HG03039 (cell line): Measurements from ENCODE around the gene YJU2.
A peak's percentile ranks its signal among the peaks of the same experiment; 100 is the strongest.
"Not testable (repeated sequence)": the region's sequence is repeated elsewhere in the genome, so short reads cannot be mapped to it uniquely, and the experiment has no call there.

Experiments
- ATAC-seq: cut with Tn5 transposase; IDR thresholded peaks from one replicate; pipeline ENCODE4 v1.9.1; 2021; ENCODE audit warnings: mild to moderate bottlenecking, moderate library complexity; ENCODE audit not compliant: unreplicated experiment

Gene YJU2

DNA sequence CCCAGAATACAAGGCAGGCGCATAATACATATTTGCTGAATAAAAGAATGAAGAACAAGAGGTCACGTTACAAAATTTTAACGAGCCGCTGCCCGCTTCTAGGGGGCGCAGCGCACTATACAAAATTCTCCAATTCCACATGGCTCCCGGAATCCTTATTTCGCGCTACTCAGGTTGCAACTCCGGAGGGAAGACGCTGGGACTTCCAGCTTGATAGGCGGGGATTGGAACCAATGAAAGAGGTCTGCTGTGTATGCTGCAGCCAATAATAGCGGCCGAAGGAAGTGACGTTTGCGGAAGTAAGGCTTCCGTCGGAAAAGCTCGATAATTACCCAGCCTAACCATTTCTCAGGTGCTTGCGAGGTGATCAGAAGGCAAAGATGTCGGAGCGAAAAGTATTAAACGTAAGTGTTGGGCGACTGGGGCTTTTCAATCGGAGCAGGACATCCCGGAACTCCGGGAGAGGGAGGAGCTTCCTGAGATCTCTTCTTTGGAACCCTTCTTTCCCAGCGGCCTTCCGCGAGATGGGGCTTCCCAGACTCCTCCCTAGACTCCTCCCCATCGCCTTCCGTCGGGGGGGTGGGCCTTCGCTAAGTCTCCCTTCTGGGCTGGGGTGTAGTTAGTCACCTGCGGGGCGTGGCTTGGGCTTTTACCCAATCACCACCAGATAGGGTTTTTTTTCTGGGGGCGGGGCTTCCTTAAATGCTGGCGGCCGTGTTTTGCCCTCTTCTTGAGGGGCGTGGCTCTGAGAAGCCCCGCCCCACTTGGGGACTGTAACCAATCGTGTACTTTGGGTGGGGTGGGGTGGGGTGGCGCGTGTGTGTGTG, at the start of gene YJU2:
Gene YJU2 (plus strand): TSS at position 314 of the 827 bp plus-strand sequence. CDS start 67 bp downstream, at position 381.
- peak; percentile 82 for ATAC-seq

DNA sequence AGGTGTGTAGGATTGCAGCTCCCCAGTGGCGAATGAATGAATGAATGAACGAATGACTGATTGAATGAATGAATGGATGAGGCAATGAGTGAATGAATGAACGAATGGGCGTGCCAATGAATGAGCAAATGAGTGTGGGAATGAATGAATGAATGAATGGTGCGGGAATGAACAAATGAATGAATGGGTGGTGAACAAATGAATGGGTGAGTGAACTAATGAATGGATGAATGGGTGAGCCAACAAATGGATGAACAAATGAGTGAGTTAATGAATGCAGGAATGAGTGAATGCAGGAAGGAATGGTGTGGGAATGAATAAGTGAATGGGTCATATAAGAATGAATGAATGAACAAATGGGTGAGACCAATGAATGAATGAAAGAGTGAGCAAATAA, 49.7 kb upstream of the YJU2 start:
- ATAC-seq = no peak

- ATAC-seq = no peak
Measured at GRCh38 chr19:4197625-4198466, 49.0 kb upstream of the YJU2 start.

- no peak for ATAC-seq
Measured at GRCh38 chr19:4198467-4199126, 48.3 kb upstream of the YJU2 start.

DNA sequence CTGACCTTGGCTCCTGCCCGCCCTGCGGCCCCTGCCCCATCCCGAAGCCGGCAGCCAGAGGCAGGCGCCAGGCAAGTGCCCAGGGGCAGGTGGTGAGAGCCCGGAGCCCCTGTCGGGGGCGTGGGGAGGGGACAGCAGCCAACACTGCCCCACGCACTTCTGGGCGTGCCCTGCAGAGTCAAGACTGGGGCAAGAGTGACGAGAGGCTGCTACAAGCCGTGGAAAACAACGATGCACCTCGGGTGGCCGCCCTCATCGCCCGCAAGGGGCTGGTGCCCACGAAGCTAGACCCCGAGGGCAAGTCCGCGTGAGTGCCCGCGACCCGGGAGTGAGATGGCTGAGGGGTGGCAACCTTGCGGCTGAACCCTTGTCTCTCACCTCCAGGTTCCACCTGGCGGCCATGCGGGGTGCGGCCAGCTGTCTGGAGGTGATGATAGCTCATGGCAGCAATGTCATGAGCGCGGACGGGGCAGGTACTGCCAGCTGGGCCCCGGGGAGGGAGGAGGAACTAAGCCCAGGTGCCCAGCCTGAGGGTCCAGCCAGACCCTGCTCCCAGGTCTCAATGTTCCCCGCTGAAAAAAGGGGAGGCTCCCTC, 47.1 kb upstream of the YJU2 start:
- no peak for ATAC-seq

DNA sequence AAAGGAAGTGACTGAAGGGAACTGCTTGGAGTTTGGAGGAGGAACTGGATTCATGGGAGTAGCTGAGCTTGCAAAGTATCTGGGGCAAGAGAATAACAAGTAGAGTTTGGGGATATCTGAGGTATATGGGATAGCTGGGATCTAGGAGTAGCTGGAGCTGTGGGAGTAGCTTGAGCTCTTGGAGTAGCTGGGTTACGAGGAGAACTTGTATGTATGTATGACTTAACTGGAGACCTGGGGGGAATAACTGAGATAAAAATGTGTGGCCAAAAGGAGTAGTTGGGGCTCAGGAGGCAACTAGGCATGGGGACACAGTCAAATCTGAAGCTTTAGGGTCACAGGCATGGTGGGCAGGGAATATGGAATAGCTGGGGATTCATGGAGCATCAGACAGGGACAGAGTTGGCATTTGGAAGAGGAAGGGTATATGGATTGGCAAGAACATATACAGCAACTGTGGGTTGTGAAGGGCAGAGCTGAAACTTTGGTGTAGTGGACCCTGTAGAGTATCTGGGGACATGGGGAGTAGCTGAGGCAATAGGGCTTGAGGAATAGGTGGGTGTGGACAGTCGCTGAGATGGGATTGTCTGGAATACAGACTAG, 45.8 kb upstream of the YJU2 start:
- ATAC-seq = no peak

DNA sequence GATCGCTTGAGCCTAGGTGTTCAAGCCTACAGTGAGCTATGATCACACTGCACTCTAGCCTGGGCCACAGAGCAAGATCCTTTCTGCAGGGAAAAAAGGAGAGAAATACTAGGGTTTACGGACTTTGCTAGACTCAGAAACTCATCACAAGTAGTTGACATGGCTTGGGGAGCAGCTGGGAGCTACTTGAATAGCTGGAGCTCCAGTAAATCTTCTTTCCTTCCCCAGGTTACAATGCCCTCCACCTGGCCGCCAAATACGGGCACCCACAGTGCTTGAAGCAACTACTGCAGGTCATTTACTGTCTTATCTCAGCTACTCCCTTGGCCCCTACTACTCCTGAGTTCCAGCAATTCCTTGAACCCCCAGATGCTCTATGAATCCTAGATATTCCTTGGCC, 45.1 kb upstream of the YJU2 start:
- ATAC-seq = no peak

DNA sequence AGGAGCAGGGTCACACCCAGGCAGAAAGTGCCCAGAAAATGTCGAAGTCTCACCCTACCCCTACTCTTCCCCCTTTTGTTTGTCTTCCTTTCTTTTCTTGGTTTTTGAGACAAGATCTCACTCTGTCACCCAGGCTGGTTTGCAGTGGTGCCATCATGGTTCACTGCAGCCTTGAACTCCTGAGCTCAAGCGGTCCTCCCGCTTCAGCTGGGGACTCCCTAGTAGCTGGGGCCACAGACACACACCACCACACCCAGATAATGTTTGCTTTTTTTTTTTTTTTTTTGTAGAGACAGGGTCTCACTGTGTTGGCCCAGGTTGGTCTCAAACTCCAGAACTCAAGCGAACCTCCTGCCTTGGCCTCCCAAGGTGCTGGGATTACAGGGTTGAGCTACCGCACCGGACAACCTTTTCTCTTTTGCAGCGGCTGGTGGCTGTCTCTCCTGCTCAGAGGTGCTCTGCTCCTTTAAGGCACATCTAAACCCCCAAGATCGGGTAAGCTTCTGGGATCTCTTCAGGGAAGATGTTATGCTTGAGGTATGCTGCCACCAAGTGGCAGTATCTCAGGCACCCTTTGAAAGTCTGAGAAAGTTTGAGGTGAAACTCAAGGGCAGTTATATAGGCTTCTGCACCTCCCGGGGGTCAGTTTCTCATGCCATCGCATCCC, 39.9 kb upstream of the YJU2 start:
- no peak for ATAC-seq

DNA sequence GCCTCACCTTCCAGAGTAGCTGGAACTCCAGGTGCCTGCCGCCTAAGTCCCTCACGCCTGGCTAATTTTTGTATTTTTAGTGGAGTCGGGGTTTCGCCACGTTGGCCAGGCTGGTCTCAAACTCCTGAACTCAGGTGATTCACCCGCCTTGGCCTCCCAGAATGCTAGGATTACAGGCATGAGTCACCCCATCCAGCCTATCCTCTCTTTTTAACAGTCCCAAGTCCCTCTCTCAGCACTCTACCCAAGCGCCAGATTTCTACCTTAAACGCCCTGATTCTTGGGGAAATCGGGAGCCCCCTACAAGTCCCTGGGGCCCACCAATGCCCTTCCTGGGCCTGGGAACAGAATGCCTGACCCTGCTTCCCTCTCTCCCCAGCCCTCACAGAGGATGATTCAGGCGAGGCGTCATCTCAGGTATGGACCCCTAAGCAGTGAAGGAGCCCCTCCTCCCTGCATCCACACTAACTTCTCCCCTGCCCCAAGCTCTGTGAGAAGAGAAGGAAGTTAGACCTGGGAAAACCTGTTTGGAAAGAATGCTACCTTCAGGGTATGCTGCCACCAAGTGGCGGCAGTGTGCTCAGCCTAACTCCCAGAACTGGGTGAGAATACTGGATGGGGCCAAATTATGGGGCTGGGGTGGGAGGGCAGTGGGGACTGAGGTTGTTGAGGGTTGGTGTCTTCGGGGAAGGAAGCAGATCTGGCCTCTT, 38.3 kb upstream of the YJU2 start:
- no peak for ATAC-seq

DNA sequence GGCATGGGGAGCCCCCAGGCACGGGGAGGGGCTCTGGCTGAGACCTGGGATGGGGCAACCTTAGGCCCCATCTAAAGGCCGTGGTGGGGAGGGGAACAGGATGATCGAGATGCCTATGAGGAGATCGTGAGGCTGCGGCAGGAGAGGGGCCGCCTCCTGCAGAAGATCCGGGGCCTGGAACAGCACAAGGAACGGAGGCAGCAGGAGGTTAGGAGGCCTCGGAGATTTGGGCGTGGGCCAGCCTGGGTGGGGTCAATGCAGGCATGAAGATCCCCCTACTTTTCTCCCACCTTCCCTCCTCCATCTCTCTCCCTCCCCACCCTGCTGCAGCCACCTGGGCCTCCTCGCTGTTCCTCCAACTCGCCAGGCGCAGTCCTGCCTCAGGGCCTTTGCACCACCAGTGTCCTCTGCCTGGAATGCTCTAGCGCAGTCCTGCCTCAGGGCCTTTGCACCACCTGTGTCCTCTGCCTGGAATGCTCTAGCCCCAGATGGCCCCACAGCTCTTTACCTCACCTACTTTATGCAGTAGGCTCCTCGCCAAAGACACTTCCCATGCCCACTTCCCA, 36.6 kb upstream of the YJU2 start:
- no peak for ATAC-seq

DNA sequence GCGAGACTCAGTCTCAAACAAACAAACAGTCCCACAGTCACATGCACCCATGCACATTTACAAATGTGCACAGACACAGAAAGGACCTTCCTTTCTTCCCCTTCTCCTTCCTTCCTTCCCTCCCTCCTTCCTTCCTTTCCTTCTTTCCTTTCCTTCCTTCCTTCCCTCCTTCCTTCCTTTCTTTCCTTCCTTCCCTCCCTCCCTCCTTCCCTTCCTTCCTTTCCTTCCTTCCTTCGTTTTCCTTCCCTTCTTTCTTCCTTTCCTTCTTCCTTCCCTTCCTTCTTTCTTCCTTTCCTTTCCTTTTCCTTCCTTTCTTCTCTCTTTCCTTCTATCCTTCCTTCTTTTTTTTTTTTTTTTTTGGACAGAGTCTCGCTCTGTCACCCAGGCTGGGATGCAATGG, 33.8 kb upstream of the YJU2 start:
- ATAC-seq = no peak

DNA sequence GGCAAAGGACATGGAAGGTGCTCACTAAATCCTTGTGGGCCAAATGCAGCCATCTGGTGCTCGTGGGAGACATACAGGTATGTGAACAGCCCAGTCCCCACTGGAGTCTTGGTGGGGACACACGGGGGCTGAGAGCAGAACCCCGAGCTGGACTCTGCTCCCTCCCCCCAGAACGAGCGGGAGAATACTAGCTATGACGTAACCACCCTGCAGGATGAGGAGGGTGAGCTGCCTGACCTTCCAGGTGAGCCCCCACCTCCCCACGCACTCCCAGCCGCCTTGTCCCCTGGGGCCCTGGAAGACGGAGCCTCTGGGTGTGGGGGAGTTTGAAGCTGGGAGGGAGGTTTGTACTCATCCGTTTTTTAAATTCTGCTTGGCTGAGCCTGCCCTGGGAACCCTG, 31.1 kb upstream of the YJU2 start:
- no peak for ATAC-seq

DNA sequence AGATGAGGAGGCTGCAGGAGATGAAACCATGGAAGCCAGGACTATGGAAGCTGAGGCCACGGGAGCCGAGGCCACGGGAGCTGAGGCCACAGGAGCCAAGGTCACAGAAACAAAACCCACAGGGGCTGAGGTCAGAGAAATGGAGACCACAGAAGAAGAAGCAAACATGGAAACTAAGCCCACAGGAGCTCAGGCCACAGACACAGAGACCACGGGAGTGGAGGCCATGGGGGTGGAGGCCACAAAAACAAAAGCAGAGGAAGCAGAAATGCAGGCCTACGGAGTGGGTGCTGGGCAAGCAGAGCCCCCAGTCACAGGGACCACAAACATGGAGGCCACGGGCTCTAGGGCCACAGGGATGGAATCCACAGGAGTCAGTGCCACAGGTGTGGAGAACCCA, 30.0 kb upstream of the YJU2 start:
- no peak for ATAC-seq

DNA sequence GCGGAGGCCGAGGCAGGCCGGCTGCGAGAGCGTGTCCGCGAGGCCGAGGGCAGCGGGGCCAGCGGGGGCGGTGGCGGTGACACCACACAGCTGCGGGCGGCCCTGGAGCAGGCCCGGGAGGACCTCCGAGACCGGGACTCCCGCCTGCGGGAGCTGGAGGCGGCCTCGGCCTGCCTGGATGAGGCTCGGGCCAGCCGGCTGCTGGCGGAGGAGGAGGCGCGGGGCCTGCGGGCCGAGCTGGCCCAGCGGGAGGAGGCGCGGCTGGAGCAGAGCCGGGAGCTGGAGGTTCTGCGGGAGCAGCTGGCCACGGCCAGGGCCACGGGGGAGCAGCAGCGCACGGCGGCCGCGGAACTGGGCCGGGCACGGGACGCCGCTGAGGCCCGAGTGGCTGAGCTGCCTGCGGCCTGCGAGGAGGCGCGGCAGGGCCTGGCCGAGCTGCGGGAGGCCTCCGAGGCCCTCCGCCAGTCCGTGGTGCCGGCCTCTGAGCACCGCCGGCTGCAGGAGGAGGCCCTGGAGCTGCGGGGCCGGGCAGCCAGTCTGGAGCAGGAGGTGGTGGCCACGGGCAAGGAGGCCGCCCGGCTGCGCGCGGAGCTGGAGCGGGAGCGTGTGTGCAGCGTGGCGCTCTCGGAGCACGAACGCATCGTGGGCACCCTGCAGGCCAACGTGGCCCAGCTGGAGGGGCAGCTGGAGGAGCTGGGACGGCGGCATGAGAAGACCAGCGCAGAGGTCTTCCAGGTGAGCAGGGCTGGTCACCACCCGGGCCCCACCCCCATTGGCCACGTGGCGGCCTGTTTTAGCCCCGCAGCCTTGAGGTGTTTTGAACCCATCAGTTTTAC, 29.2 kb upstream of the YJU2 start:
- no peak for ATAC-seq

DNA sequence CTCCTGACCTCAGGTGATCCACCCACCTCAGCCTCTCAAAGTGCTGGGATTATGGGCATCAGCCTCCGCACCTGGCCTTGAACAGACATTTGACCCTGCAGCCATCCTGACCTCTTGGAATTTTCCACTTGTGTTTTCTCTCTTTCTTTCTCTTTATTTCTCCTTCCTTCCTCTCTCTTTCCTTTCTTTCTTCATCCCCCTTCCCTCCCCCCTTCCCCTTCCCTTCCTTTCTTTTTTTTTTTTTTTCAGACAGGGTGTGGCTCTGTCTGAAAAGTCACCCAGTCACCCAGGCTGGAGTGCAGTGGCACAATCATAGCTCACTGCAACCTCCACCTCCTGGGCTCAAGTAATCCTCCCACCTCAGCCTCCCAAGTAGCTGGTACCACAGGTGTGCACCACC, 28.4 kb upstream of the YJU2 start:
- ATAC-seq = not testable (repeated sequence)

GRCh38 chr19:4220188-4220587, 26.7 kb upstream of the YJU2 start:
- ATAC-seq = no peak

GRCh38 chr19:4224470-4224869, 22.4 kb upstream of the YJU2 start:
- no peak for ATAC-seq

DNA sequence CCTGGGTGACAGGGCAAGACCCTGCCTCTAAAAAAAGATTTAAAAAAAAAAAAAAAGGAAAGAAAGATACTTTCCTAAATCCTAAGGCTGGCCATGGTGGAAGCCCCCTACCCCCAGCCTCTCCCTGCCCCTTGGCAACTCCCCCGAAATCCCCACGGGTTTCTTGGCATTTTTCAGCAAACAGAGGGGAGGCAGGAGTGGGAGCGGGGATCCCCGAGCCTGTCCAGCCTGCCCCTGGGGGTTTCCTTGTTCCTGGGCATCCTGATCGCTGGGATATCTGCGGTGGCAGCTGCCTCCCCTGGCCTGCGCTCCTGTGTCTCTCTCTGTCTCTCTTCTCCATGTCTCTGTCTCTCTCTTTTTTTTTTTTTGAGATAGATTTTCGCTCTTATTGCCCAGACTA, 21.0 kb upstream of the YJU2 start:
- ATAC-seq = no peak
